COR-L47 (cell line): ENCODE results near the gene IRF5.
"Not testable (repeated sequence)": the region's sequence is repeated elsewhere in the genome, so short reads cannot be mapped to it uniquely, and the experiment has no call there.

Source experiments
- DNase-seq: peaks from one replicate; lab custom pipeline; 2025; lab: John Stamatoyannopoulos, UW

IRF5 gene

GRCh38 chr7:128968624-128969023 lies 30.9 kb downstream of the IRF5 start:
- no peak for DNase-seq

DNA sequence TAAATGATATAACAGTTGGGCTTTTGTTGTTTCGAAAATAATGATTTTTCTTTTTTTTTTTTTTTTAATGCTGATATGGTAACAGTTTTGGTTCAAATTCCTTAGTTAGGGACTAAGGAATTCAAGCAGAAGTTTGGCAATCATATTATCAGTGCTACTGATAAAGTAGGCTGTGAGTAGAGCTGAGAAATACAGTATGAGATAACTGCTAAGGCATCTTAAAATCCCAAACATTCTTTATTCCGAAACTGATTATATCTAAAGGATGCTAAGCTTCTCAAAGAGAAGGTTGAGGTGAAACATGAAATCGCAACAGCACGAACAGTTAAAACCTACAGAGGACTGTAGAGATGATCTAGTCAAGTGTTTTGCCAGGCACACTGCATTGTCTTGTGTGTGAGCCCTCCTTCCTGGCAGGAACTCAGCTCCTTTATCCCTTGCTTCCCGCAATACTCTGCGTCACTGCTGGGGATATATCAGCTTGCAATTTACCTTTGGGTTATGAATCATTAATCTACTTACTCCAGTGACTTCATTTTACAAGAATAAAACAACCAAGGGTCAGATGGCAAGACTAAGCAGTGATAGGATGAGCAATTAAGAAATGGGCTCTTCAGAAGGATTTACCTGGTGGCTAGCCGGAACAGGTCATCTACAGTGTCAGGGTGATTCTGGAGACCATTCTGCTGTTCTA lies 36.7 kb downstream of the IRF5 start:
- no peak for DNase-seq

- DNase-seq: no peak
These were observed 44.4 kb downstream of the IRF5 start for GRCh38 chr7:128982105-128982504.

GRCh38 chr7:128985660-128986059 lies 47.9 kb downstream of the IRF5 start:
- DNase-seq: no peak

DNA sequence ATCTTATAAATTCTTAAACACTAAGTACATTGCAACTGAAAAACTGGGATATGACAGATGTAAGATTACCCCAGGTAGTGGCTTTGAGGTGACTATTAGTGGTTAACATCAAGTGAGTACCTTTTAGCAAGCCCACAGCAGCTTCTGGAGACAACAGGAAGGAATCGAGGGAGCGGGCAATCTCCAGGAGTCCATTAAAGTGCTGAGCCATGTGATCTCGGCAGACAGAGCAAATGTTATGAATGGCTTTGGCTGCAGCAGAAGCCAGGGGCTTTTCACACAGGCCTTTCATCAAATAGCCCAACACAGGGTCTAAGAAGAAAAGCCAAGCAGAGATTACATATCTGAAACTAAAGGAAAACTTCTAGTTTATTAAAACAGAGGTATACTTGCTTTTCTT lies 48.9 kb downstream of the IRF5 start:
- no peak for DNase-seq

GRCh38 chr7:128988372-128988771 lies 50.6 kb downstream of the IRF5 start:
- no peak for DNase-seq

GRCh38 chr7:128989961-128990360 lies 52.2 kb downstream of the IRF5 start:
- no peak for DNase-seq

GRCh38 chr7:128993419-128993818 lies 55.7 kb downstream of the IRF5 start:
- DNase-seq: no peak

DNA sequence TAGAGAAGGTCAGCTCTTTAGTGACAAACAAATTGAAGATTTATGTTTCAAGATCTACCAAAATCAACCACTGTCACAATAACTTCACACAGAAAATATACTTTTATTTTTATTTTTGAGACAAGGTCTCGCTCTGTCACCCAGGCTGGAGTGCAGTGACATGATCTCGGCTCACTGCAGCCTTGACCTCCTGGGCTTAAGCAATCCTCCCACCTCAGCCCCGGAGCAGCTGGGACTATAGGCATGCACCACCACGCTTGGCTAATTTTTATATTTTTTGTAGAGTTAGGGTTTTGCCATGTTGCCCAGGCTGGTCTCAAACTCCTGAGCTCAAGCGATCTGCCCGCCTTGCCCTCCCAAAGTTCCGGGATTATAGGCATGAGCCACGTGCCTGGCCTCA lies 56.8 kb downstream of the IRF5 start:
- not testable (repeated sequence) for DNase-seq

DNA sequence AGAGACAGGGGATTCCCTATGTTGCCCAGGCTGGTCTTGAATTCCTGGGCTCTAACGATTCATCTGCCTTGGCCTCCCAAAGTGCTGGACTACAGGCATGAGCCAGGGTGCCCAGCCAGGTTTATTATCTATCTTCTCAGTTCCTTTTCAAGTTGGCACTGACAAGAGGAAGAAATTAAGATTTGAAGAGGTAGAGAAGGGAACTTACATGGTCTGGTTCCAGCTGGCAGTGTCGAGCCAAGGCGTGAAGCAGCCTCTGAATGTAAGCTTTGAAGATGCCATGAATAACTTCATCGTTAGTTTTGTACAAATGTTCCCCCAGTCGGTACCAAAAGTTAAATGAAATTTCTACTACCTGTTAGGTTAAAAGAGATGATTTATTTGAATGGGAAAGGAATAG lies 59.5 kb downstream of the IRF5 start:
- DNase-seq: no peak
